Panc1 (cell line): ENCODE data around the gene SMAD6. TPM values are rescaled to one million over a fixed set of nuclear protein-coding genes. Genes with fewer than 3 reads are reported as not detected.

ENCODE experiments used
- ATAC-seq: fragments of 200-7000 bp; cut with Tn5 transposase; 2 replicates; pipeline ENCODE4 v1.9.1; 2020; ENCODE audit warnings: mild to moderate bottlenecking, moderate library complexity
- BruUV-seq: library from RNA; stranded (reverse); fragments of 400-500 nt; replicated peaks from 2 replicates; lab custom pipeline; 2021; lab: Mats Ljungman, UMichigan
- CTCF ChIA-PET: fragments of 300-600 bp; sonication (Branson Sonifier 250); formaldehyde crosslinking; loops from one replicate; lab custom pipeline; 2022; ENCODE audit warnings: antibody characterized with exemption; lab: Charles Lee
- POLR2A ChIA-PET: fragments of 300-600 bp; sonication (Branson Sonifier 250); formaldehyde crosslinking; loops from one replicate; lab custom pipeline; 2022; ENCODE audit warnings: antibody characterized with exemption; lab: Charles Lee
- DNase-seq: peaks from one replicate; pipeline ENCODE4 v3.0.0-alpha.2; 2010; ENCODE audit warnings: low read depth, low spot score
- H3K27ac ChIP-seq: 2 replicates; pipeline ENCODE4 v1.5.1; 2011; ENCODE audit warnings: mild to moderate bottlenecking, low read length, inconsistent platforms
- H3K27me3 ChIP-seq: fragments of 200-500 bp; sonication (Bioruptor generic); 2 replicates; pipeline ENCODE4 v1.6.0; 2014; ENCODE audit warnings: low read length, inconsistent platforms; ENCODE audit not compliant: control insufficient read depth, insufficient read depth
- H3K36me3 ChIP-seq: fragments of 200-500 bp; sonication (Bioruptor generic); 2 replicates; pipeline ENCODE4 v1.5.1; 2014; ENCODE audit warnings: inconsistent platforms, mild to moderate bottlenecking, low read length, moderate library complexity; ENCODE audit not compliant: control insufficient read depth, insufficient read depth
- H3K4me1 ChIP-seq: 2 replicates; pipeline ENCODE4 v1.5.1; 2011; ENCODE audit warnings: inconsistent platforms, mild to moderate bottlenecking, low read length, moderate library complexity; ENCODE audit not compliant: control insufficient read depth, insufficient read depth
- H3K4me3 ChIP-seq, 2 experiments: 2 replicates each; pipeline ENCODE4 v1.5.1; 2011 to 2012; ENCODE audit warnings: low read depth in 2 of 2, low read length in 2 of 2, mild to moderate bottlenecking in 2 of 2, inconsistent platforms in 1 of 2, moderate library complexity in 1 of 2
- H3K9me3 ChIP-seq: fragments of 200-500 bp; sonication (Bioruptor generic); 2 replicates; pipeline ENCODE4 v1.5.1; 2014; ENCODE audit warnings: low read depth, mild to moderate bottlenecking, inconsistent platforms, low read length, moderate library complexity; ENCODE audit not compliant: control insufficient read depth, insufficient read depth
- CTCF ChIP-seq: fragments of 450-650 bp; IDR thresholded peaks from 2 replicates; pipeline ENCODE4 v1.5.1; 2017; ENCODE audit warnings: mild to moderate bottlenecking
- POLR2AphosphoS5 ChIP-seq: IDR thresholded peaks from 2 replicates; pipeline ENCODE4 v1.6.1; 2012; ENCODE audit warnings: mild to moderate bottlenecking, low read depth, low read length, moderate library complexity
- REST ChIP-seq, 2 experiments: IDR thresholded peaks; 2 replicates each; pipeline ENCODE4 v1.6.1; 2011 to 2012; ENCODE audit warnings: low read depth in 2 of 2, control low read depth in 1 of 2, low read length in 1 of 2, mild to moderate bottlenecking in 1 of 2, moderate library complexity in 1 of 2; ENCODE audit not compliant: insufficient read depth in 1 of 2
- SIN3A ChIP-seq: IDR thresholded peaks from 2 replicates; pipeline ENCODE4 v1.6.1; 2012; ENCODE audit warnings: low read depth, mild to moderate bottlenecking, low read length, moderate library complexity, borderline replicate concordance; ENCODE audit not compliant: insufficient read depth
- TCF7L2 ChIP-seq: IDR thresholded peaks from 2 replicates; pipeline ENCODE4 v1.6.1; 2011; ENCODE audit warnings: mild to moderate bottlenecking, low read depth, low read length, inconsistent platforms
- in situ Hi-C: cut with HindIII; loops from 2 replicates; pipeline ENCODE4 v1.10.0; 2016; ENCODE audit warnings: low sequenced_read_pairs, low pct_unique_long_range_greater_than_20kb
- intact Hi-C: fragments of 100-400 bp; cut with micrococcal nuclease; formaldehyde crosslinking; loops from one replicate; pipeline ENCODE4 v1.10.0; 2022; ENCODE audit not compliant: unreplicated experiment
- total RNA-seq: library from RNA; stranded (reverse); gene quantifications from one replicate; pipeline ENCODE4 v1.2.1, GENCODE V29; 2021; ENCODE audit not compliant: unreplicated experiment

The SMAD6 gene
- total RNA-seq, 1 experiment from 2014 or later = 45.9 TPM

GRCh38 chr15:66721020-66721419 is 19.0 kb downstream of the SMAD6 start:
- DNase-seq = no peak
- ChIA-PET POLR2A (no interaction called here), CTCF (interaction anchor here (0.6 kb wide), 1 partner anchor 1123 kb away, joined by 3 read pairs; no protein-coding TSS in a partner anchor)
- H3K36me3 ChIP-seq = no peaks in the 10 kb centered on the region; the same call in 1 of the 2 replicates
- no peak for ATAC-seq
- H3K27me3 ChIP-seq = no peaks in the 10 kb centered on the region
- TF ChIP-seq SIN3A (no peak), CTCF (no peak), REST (IDR thresholded peaks at IDR 0.05; ENCODE audit: insufficient read depth in 1 of 2, low read depth in 2 of 2, low read length in 1 of 2) (no peak)
- H3K9me3 ChIP-seq = no peaks in the 10 kb centered on the region
- peaks cover 75% of the 10 kb centered on the region for H3K4me1 ChIP-seq
- intact Hi-C loops (no loop called here), in situ Hi-C loops (no loop called here)
- H3K4me3 ChIP-seq = no peak overlapping the region
- BruUV-seq = no TSS peak
- H3K27ac ChIP-seq = peak overlapping the region; percentile 67

GRCh38 chr15:66721501-66721937 is 19.5 kb downstream of the SMAD6 start:
- in situ Hi-C loops = no loop called here
- Histone ChIP-seq H3K9me3 (no peaks in the 10 kb centered on the region), H3K4me3 (no peak overlapping the region), H3K27me3 (no peaks in the 10 kb centered on the region), H3K4me1 (peaks cover 80% of the 10 kb centered on the region), H3K36me3 (no peaks in the 10 kb centered on the region; the same call in 1 of the 2 replicates), H3K27ac (peak overlapping the region; percentile 67; the same call in 1 of the 2 replicates)
- ATAC-seq = no peak
- ChIA-PET POLR2A (no interaction called here), CTCF (no interaction called here)
- BruUV-seq = no TSS peak
- intact Hi-C loops = no loop called here
- no peak for DNase-seq
- TF ChIP-seq POLR2AphosphoS5 (no peak), TCF7L2 (no peak), CTCF (no peak), REST (IDR thresholded peaks at IDR 0.05; ENCODE audit: insufficient read depth in 1 of 2, low read depth in 2 of 2, low read length in 1 of 2) (no peak)
